Measurements from ENCODE around the gene PTEN. TPM values are rescaled to one million over a fixed set of nuclear protein-coding genes. Genes with fewer than 3 reads are reported as not detected.
A peak's percentile ranks its signal among the peaks of the same experiment; 100 is the strongest.

The PTEN gene
- total and polyA plus RNA-seq, 2 donors (not counting 3 experiments of a cell fraction or from before 2014, with no cell fraction given): 8.0 to 76.9 TPM

- Histone ChIP-seq H2AFZ (ENCODE audit: low read depth, low read length) (no peak overlapping the region), H3K36me3 (ENCODE audit: control insufficient read depth in 2 of 2, extremely low read depth in 1 of 2, insufficient read depth in 2 of 2, low read length in 2 of 2) (peaks cover 2% of the 10 kb centered on the region in 2 experiments), H3K4me1 (ENCODE audit: control insufficient read depth, extremely low read depth, insufficient read depth, low read length) (peaks cover 26% of the 10 kb centered on the region), H3K9me3 (replicated peaks; ENCODE audit: control insufficient read depth, insufficient read depth, low read length) (no peaks in the 10 kb centered on the region), H3K9me1 (replicated peaks; ENCODE audit: control insufficient read depth, extremely low read depth, insufficient read depth, low read length) (no peaks in the 10 kb centered on the region), H3K4me3 (replicated peaks in 1 of 3; ENCODE audit: insufficient read depth in 1 of 3, low read depth in 1 of 3, low read length in 3 of 3) (no peak overlapping the region), H3K9ac (replicated peaks; ENCODE audit: extremely low read depth, insufficient read depth, low read length) (no peak overlapping the region), H4K20me1 (replicated peaks; ENCODE audit: control insufficient read depth, extremely low read depth, insufficient read depth, low read length) (no peaks in the 10 kb centered on the region), H3K27me3 (ENCODE audit: control insufficient read depth in 2 of 2, insufficient read depth in 2 of 2, low read length in 2 of 2) (no peaks in the 10 kb centered on the region), H3K79me2 (ENCODE audit: control insufficient read depth, insufficient read depth, low read length) (peaks cover 13% of the 10 kb centered on the region), H3K27ac (ENCODE audit: insufficient read depth, low read depth, low read length) (peak overlapping the region; percentile 50), H3K4me2 (ENCODE audit: insufficient read depth, low read length) (peak overlapping the region; percentile 69)
- intact Hi-C loops (cut with micrococcal nuclease) (loop anchor here (2.0 to 10.0 kb wide), 3 partner anchors 33 to 425 kb away; no protein-coding TSS in a partner anchor), dilution Hi-C loops (cut with MboI; ENCODE audit: extremely low pct_ligation_motif_present, low sequenced_read_pairs) (no loop called here)
- ChIA-PET CTCF (interaction anchor here (0.9 to 1.6 kb wide), 7 partner anchors 10 to 430 kb away, joined by 3 to 8 read pairs (median 4); no protein-coding TSS in a partner anchor), POLR2A (no interaction called here)
- peak; percentile 40 for DNase-seq (ENCODE audit: low read depth, low spot score)
- peak; percentile 37 for TF ChIP-seq JUN (IDR thresholded peaks at IDR 0.05; ENCODE audit: borderline replicate concordance, insufficient read depth, insufficient read length, low read depth)
- no peak for TF ChIP-seq EZH2 (IDR thresholded peaks at IDR 0.05; ENCODE audit: borderline replicate concordance, low read depth, low read length, severe bottlenecking)
- no TSS peak for BruUV-seq (replicated peaks)
- no peak for FAIRE-seq
These were observed 96.8 kb downstream of the PTEN start for GRCh38 chr10:87960230-87960629.

- Histone ChIP-seq H3K9me3 (replicated peaks; ENCODE audit: control insufficient read depth, insufficient read depth, low read length) (no peaks in the 10 kb centered on the region), H3K4me3 (replicated peaks in 1 of 3; ENCODE audit: insufficient read depth in 1 of 3, low read depth in 1 of 3, low read length in 3 of 3) (no peak overlapping the region), H3K4me1 (ENCODE audit: control insufficient read depth, extremely low read depth, insufficient read depth, low read length) (peaks cover 26% of the 10 kb centered on the region), H3K9me1 (replicated peaks; ENCODE audit: control insufficient read depth, extremely low read depth, insufficient read depth, low read length) (no peaks in the 10 kb centered on the region), H3K27me3 (ENCODE audit: control insufficient read depth in 2 of 2, insufficient read depth in 2 of 2, low read length in 2 of 2) (no peaks in the 10 kb centered on the region), H3K27ac (ENCODE audit: insufficient read depth, low read depth, low read length) (peak overlapping the region; percentile 58), H2AFZ (ENCODE audit: low read depth, low read length) (no peak overlapping the region), H3K79me2 (ENCODE audit: control insufficient read depth, insufficient read depth, low read length) (peaks cover 8% of the 10 kb centered on the region), H3K36me3 (ENCODE audit: control insufficient read depth in 2 of 2, extremely low read depth in 1 of 2, insufficient read depth in 2 of 2, low read length in 2 of 2) (peaks cover 0 to 2% of the 10 kb centered on the region in 2 experiments), H3K4me2 (ENCODE audit: insufficient read depth, low read length) (peak overlapping the region; percentile 44), H3K9ac (replicated peaks; ENCODE audit: extremely low read depth, insufficient read depth, low read length) (no peak overlapping the region), H4K20me1 (replicated peaks; ENCODE audit: control insufficient read depth, extremely low read depth, insufficient read depth, low read length) (no peaks in the 10 kb centered on the region)
- peak; percentile 52 for TF ChIP-seq POLR2AphosphoS5 (IDR thresholded peaks at IDR 0.05; ENCODE audit: insufficient read depth, low read depth, low read length)
- no peak for TF ChIP-seq GATA2 (IDR thresholded peaks at IDR 0.05; ENCODE audit: insufficient read depth, insufficient read length, low read depth, low read length)
- peak; percentile 33 for TF ChIP-seq FOS (IDR thresholded peaks at IDR 0.05; ENCODE audit: borderline replicate concordance, insufficient read depth, low read length)
- TF ChIP-seq EZH2 (IDR thresholded peaks at IDR 0.05; ENCODE audit: borderline replicate concordance, low read depth, low read length, severe bottlenecking): no peak
- peak; percentile 37 for TF ChIP-seq JUN (IDR thresholded peaks at IDR 0.05; ENCODE audit: borderline replicate concordance, insufficient read depth, insufficient read length, low read depth)
- FAIRE-seq: peak; percentile 38
- CTCF ChIA-PET: interaction anchor here (0.8 to 1.6 kb wide), 6 partner anchors 22 to 428 kb away, joined by 3 to 6 read pairs (median 3); no protein-coding TSS in a partner anchor
- POLR2A ChIA-PET: interaction anchor here (0.7 kb wide), 1 partner anchor 164 kb away, joined by 4 read pairs; no protein-coding TSS in a partner anchor
- dilution Hi-C loops (cut with MboI; ENCODE audit: extremely low pct_ligation_motif_present, low sequenced_read_pairs) (no loop called here), intact Hi-C loops (cut with micrococcal nuclease) (loop anchor here (1.0 to 10.0 kb wide), 4 partner anchors 35 to 423 kb away; partner anchors contain the start of genes KLLN and PTEN)
- peak; percentile 84 for DNase-seq (ENCODE audit: low read depth, low spot score)
- BruUV-seq (replicated peaks): no TSS peak
These were observed 97.9 kb downstream of the PTEN start for GRCh38 chr10:87961314-87961713.
